Keratinocyte (primary cell): ENCODE data around the gene S100A1. TPM values are rescaled to one million over a fixed set of nuclear protein-coding genes. Genes with fewer than 3 reads are reported as not detected.

Experiments
- DNase-seq: peaks from one replicate; pipeline ENCODE4 v3.0.0-alpha.2; 2011; ENCODE audit warnings: low read depth, missing footprints, low spot score
- FAIRE-seq: peaks from 2 replicates; lab custom pipeline; 2011; peaks lifted over from hg19 to GRCh38; lab: Jason Lieb, UNC
- H2AFZ ChIP-seq: 2 replicates; pipeline ENCODE4 v1.6.0; 2012; ENCODE audit warnings: low read length, control low read depth, inconsistent platforms; ENCODE audit not compliant: control insufficient read depth
- H3K27ac ChIP-seq: 2 replicates; pipeline ENCODE4 v1.5.1; 2011; ENCODE audit warnings: low read length; ENCODE audit not compliant: control insufficient read depth, insufficient read depth
- H3K27me3 ChIP-seq: 3 replicates; pipeline ENCODE4 v1.6.0; 2011; ENCODE audit warnings: low read length; ENCODE audit not compliant: control insufficient read depth, insufficient read depth; ENCODE audit errors: extremely low read depth
- H3K36me3 ChIP-seq, 2 experiments: 2 replicates in 1 of 2; 3 replicates in 1 of 2; pipeline ENCODE4 v1.5.1; 2011; ENCODE audit warnings: low read length in 2 of 2, mild to moderate bottlenecking in 1 of 2; ENCODE audit not compliant: control insufficient read depth in 2 of 2, insufficient read depth in 2 of 2; ENCODE audit errors: extremely low read depth in 1 of 2
- H3K4me1 ChIP-seq: 3 replicates; pipeline ENCODE4 v1.5.1; 2011; ENCODE audit warnings: low read length; ENCODE audit not compliant: control insufficient read depth, insufficient read depth; ENCODE audit errors: extremely low read depth
- H3K4me2 ChIP-seq: 3 replicates; pipeline ENCODE4 v1.6.0; 2011; ENCODE audit warnings: low read depth, low read length; ENCODE audit not compliant: control insufficient read depth, insufficient read depth; ENCODE audit errors: extremely low read depth
- H3K4me3 ChIP-seq, 3 experiments: fragments of 200-600 bp in 1 of 3; sonication (generic) in 1 of 3; 2 replicates in 2 of 3; 3 replicates in 1 of 3; pipeline ENCODE4 v1.5.1; 2011 to 2016; ENCODE audit warnings: low read length in 3 of 3, mild to moderate bottlenecking in 3 of 3, control low read depth in 2 of 3, inconsistent platforms in 1 of 3, low read depth in 1 of 3, mixed read lengths in 1 of 3, mixed run types in 1 of 3, moderate library complexity in 1 of 3; ENCODE audit not compliant: control insufficient read depth in 2 of 3, insufficient read depth in 2 of 3; ENCODE audit errors: extremely low read depth in 1 of 3
- H3K79me2 ChIP-seq: 2 replicates; pipeline ENCODE4 v1.6.0; 2012; ENCODE audit warnings: low read length; ENCODE audit not compliant: control insufficient read depth, insufficient read depth
- H3K9ac ChIP-seq: 3 replicates; pipeline ENCODE4 v1.6.0; 2011; ENCODE audit warnings: low read length; ENCODE audit not compliant: control insufficient read depth, insufficient read depth; ENCODE audit errors: extremely low read depth
- H3K9me1 ChIP-seq: 3 replicates; pipeline ENCODE4 v1.6.0; 2011; ENCODE audit warnings: low read length; ENCODE audit not compliant: control insufficient read depth, insufficient read depth; ENCODE audit errors: extremely low read depth
- H3K9me3 ChIP-seq: 2 replicates; pipeline ENCODE4 v1.5.1; 2012; ENCODE audit warnings: low read depth, low read length; ENCODE audit not compliant: control insufficient read depth
- H4K20me1 ChIP-seq: 3 replicates; pipeline ENCODE4 v1.6.0; 2011; ENCODE audit warnings: low read length; ENCODE audit not compliant: control insufficient read depth, insufficient read depth; ENCODE audit errors: extremely low read depth
- CTCF ChIP-seq, 3 experiments: IDR thresholded peaks in 1 of 3; conservative IDR thresholded peaks in 1 of 3; optimal IDR thresholded peaks in 1 of 3; 2 replicates in 2 of 3; 3 replicates in 1 of 3; pipeline versions ENCODE3 to v1.5.1; 2011; ENCODE audit warnings: low read length in 3 of 3, mild to moderate bottlenecking in 3 of 3, moderate library complexity in 2 of 3, control low read depth in 1 of 3, inconsistent platforms in 1 of 3; ENCODE audit not compliant: insufficient read depth in 2 of 3; ENCODE audit errors: extremely low read depth in 1 of 3
- EZH2 ChIP-seq: IDR thresholded peaks from one replicate; pipeline ENCODE4 v1.6.1; 2012; ENCODE audit warnings: inconsistent platforms, mild to moderate bottlenecking, low read length, moderate library complexity
- dilution Hi-C: fragments of 300-500 bp; cut with MboI; formaldehyde crosslinking; loops from one replicate; pipeline ENCODE4 v1.7.0; 2020; ENCODE audit warnings: low sequenced_read_pairs; ENCODE audit not compliant: extremely low pct_ligation_motif_present
- polyA plus RNA-seq, 5 experiments: library from polyadenylated mRNA; depleted of rRNA in 3 of 5; stranded (reverse) in 3 of 5; stranded (forward) in 1 of 5; unstranded in 1 of 5; fragments of >200 nt; gene quantifications; 1 replicate in 1 of 5; 2 replicates in 3 of 5; 3 replicates in 1 of 5; pipeline versions ENCODE4 v1.2.1 to v1.2.3, GENCODE V29; 2011 to 2012; ENCODE audit warnings: missing spikeins in 2 of 5, low read depth in 1 of 5, low replicate concordance in 1 of 5

S100A1 gene
- polyA plus RNA-seq, 1 donor (not counting 4 experiments of a cell fraction or from before 2014, with no cell fraction given), result 0.12 TPM

GRCh38 chr1:153673511-153673910, 45.3 kb downstream of the S100A1 start:
- Histone ChIP-seq H3K4me3 (no peak overlapping the region), H2AFZ (no peak overlapping the region), H3K4me1 (peaks cover 10% of the 10 kb centered on the region), H3K4me2 (no peak overlapping the region), H3K9me1 (no peaks in the 10 kb centered on the region), H3K9ac (no peak overlapping the region), H3K36me3 (peaks cover 2 to 17% of the 10 kb centered on the region in 2 experiments), H3K9me3 (no peaks in the 10 kb centered on the region), H4K20me1 (no peaks in the 10 kb centered on the region), H3K79me2 (peaks cover 23% of the 10 kb centered on the region), H3K27me3 (peaks cover 10% of the 10 kb centered on the region), H3K27ac (no peak overlapping the region)
- FAIRE-seq (no peak), DNase-seq (no peak)
- dilution Hi-C loops, result no loop called here
- TF ChIP-seq CTCF (optimal IDR thresholded peaks at IDR 0.05 in 1 of 3, IDR thresholded peaks at IDR 0.05 in 1 of 3, conservative IDR thresholded peaks at IDR 0.05 in 1 of 3; ENCODE audit: extremely low read depth in 1 of 3, insufficient read depth in 2 of 3, low read length in 3 of 3) (no peak), EZH2 (no peak)

- no peaks in the 10 kb centered on the region for H3K9me3 ChIP-seq
- DNase-seq (no peak), FAIRE-seq (peak; percentile 43)
- TF ChIP-seq EZH2 (peak; percentile 24), CTCF (optimal IDR thresholded peaks at IDR 0.05 in 1 of 3, IDR thresholded peaks at IDR 0.05 in 1 of 3, conservative IDR thresholded peaks at IDR 0.05 in 1 of 3; ENCODE audit: extremely low read depth in 1 of 3, insufficient read depth in 2 of 3, low read length in 3 of 3) (peak; percentile 89 to 98 (median 97))
- no peak overlapping the region for H3K9ac ChIP-seq
- H2AFZ ChIP-seq, result no peak overlapping the region
- no peaks in the 10 kb centered on the region for H3K9me1 ChIP-seq
- dilution Hi-C loops, result no loop called here
- peaks cover 9% of the 10 kb centered on the region for H3K4me1 ChIP-seq
- H3K36me3 ChIP-seq, result no peaks in the 10 kb centered on the region
- H3K27me3 ChIP-seq, result peaks cover 42% of the 10 kb centered on the region
- H3K27ac ChIP-seq, result no peak overlapping the region
- no peaks in the 10 kb centered on the region for H3K79me2 ChIP-seq
- H4K20me1 ChIP-seq, result no peaks in the 10 kb centered on the region
- peak overlapping the region in 2 of 3 experiments; percentile 48 to 54 for H3K4me3 ChIP-seq
- H3K4me2 ChIP-seq, result peak overlapping the region; percentile 74
Observed at GRCh38 chr1:153677718-153678518, 49.7 kb downstream of the S100A1 start.
